Prostate gland (tissue), 2 donors: Measurements from ENCODE around the gene UFD1.
"Not testable (repeated sequence)": the region's sequence is repeated elsewhere in the genome, so short reads cannot be mapped to it uniquely, and the experiment has no call there.

Experiments
- POLR2A ChIP-seq: fragments of 450-650 bp; IDR thresholded peaks from one replicate; pipeline ENCODE4 v1.6.1; 2016; ENCODE audit warnings: antibody characterized with exemption, mild to moderate bottlenecking
- POLR2AphosphoS5 ChIP-seq: sonication (generic); formaldehyde crosslinking; IDR thresholded peaks from one replicate; pipeline ENCODE4 v1.6.1; 2017; ENCODE audit warnings: antibody characterized with exemption
- TF ChIP-seq, protein P1 (sequence below), 4 experiments: fragments of 200-600 bp in 2 of 4; fragments of 450-650 bp in 2 of 4; sonication (generic) in 2 of 4; IDR thresholded peaks; 1 replicate in 3 of 4; 2 replicates in 1 of 4; pipeline ENCODE4 v1.5.1; 2016 to 2019; ENCODE audit warnings: antibody characterized with exemption in 4 of 4, mild to moderate bottlenecking in 2 of 4, moderate library complexity in 2 of 4

GRCh38 chr22:19445279-19445982 lies 33.6 kb downstream of the UFD1 start:
- TF ChIP-seq, protein P1, sequence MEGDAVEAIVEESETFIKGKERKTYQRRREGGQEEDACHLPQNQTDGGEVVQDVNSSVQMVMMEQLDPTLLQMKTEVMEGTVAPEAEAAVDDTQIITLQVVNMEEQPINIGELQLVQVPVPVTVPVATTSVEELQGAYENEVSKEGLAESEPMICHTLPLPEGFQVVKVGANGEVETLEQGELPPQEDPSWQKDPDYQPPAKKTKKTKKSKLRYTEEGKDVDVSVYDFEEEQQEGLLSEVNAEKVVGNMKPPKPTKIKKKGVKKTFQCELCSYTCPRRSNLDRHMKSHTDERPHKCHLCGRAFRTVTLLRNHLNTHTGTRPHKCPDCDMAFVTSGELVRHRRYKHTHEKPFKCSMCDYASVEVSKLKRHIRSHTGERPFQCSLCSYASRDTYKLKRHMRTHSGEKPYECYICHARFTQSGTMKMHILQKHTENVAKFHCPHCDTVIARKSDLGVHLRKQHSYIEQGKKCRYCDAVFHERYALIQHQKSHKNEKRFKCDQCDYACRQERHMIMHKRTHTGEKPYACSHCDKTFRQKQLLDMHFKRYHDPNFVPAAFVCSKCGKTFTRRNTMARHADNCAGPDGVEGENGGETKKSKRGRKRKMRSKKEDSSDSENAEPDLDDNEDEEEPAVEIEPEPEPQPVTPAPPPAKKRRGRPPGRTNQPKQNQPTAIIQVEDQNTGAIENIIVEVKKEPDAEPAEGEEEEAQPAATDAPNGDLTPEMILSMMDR (IDR thresholded peaks at IDR 0.05), result not testable (repeated sequence)
- not testable (repeated sequence) for TF ChIP-seq POLR2AphosphoS5, POLR2A
